ENCODE data around the gene MACF1.

GRCh38 chr1:39187275-39188046 lies 17.0 kb upstream of the MACF1 start:
- no peak for TF ChIP-seq POLR2A (IDR thresholded peaks at IDR 0.05; ENCODE audit: low read depth, low read length)
- no peak for TF ChIP-seq POLR2AphosphoS5 (IDR thresholded peaks at IDR 0.05; ENCODE audit: low read depth, low read length)
- no peak for TF ChIP-seq POU2F2 (IDR thresholded peaks at IDR 0.05; ENCODE audit: low read depth, low read length)
- TF ChIP-seq TAF1 (IDR thresholded peaks at IDR 0.05; ENCODE audit: low read depth, low read length), result no peak

All from GM12891 (cell line).